ENCODE data around the gene AP1G2.

AP1G2 gene

DNA sequence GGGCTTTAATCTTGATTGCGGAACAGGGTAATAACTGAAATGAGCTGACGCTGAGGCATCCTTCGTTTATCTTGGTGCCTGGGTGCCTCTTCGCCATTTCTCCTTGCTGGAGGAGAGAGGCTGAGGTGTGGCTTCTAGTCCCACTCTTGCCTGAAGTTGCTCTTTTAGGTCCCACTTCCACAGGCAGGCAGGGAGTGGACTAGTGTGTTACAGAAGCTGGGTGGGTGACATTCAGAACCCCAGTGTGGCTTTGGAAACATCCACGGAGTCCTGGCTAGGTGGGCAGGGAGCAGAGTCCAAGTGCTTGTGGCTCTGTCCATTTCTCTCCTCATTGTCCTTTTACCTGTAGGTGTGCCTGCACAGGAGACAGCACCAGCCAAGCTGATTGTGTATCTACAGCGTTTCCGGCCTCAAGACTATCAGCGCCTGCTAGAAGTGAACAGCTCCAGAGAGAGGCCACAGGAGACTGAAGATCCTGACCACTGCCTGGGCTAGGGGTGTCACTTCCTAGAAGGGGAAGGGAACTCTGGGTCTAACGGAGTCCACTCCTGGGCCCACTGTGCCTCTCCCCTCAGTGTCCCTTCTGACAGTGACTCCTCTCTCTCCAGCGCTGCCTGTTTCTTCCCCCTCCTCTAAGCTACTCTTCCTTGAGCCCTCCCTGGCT lies 9.1 kb downstream of the AP1G2 start:
- DNase-seq (ENCODE audit: low read depth in 2 of 2), result no peak

GRCh38 chr14:23557946-23558345 lies 9.6 kb downstream of the AP1G2 start:
- no peak for DNase-seq (ENCODE audit: low read depth in 2 of 2)

DNA sequence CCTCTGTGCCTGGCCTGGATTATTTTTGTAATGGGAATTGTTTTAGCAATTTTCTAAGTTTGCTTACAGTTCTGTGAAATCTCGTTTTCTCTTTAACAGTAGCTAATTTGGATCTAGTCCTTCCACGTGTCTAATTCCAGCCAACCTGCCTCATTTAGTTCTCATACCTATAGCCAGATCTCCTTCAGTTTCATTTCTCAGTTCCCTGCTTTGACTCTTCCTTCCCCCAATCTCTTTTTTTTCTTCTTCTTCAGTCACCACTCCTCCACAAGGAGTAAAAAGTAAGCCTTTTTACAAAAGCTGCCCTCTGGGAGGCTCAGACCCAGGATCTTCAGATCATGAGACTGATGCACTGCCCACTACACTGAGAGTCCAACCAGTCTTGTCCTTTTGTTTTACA lies 10.1 kb downstream of the AP1G2 start:
- DNase-seq (ENCODE audit: low read depth in 2 of 2), result no peak

DNA sequence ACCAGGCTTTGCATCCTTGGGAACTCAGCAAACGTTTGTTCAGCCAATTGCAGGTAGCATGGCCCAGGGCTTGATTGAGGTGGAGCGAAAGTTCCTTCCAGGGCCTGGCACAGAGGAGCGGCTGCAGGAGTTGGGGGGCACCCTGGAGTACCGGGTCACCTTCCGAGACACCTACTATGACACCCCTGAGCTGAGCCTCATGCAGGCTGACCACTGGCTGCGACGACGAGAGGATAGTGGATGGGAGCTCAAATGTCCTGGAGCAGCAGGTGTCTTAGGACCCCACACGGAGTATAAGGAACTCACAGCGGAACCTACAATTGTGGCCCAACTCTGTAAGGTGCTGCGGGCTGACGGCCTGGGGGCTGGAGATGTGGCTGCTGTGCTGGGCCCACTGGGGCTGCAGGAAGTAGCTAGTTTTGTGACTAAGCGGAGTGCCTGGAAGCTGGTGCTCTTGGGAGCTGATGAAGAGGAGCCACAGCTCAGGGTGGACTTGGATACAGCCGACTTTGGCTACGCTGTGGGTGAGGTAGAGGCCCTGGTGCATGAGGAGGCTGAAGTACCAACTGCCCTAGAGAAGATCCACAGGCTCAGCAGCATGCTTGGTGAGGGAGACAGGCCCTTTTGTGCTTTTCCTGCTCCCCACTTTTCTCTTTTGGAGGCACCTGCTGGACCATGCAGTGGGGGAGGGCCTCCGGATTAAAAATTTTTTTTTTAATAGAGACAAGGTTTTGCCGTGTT lies 10.7 kb downstream of the AP1G2 start:
- DNase-seq (ENCODE audit: low read depth in 2 of 2), result no peak

- DNase-seq (ENCODE audit: low read depth in 2 of 2), result peak; percentile 78 to 88
Measured at GRCh38 chr14:23555882-23556699, 11.5 kb downstream of the AP1G2 start, which contains the start of gene THTPA. TSS of gene THTPA (plus strand) at chr14:23556271. CDS start at chr14:23556758, 487 bp downstream.

GRCh38 chr14:23555533-23555881 lies 12.1 kb downstream of the AP1G2 start:
- no peak for DNase-seq (ENCODE audit: low read depth in 2 of 2)

DNA sequence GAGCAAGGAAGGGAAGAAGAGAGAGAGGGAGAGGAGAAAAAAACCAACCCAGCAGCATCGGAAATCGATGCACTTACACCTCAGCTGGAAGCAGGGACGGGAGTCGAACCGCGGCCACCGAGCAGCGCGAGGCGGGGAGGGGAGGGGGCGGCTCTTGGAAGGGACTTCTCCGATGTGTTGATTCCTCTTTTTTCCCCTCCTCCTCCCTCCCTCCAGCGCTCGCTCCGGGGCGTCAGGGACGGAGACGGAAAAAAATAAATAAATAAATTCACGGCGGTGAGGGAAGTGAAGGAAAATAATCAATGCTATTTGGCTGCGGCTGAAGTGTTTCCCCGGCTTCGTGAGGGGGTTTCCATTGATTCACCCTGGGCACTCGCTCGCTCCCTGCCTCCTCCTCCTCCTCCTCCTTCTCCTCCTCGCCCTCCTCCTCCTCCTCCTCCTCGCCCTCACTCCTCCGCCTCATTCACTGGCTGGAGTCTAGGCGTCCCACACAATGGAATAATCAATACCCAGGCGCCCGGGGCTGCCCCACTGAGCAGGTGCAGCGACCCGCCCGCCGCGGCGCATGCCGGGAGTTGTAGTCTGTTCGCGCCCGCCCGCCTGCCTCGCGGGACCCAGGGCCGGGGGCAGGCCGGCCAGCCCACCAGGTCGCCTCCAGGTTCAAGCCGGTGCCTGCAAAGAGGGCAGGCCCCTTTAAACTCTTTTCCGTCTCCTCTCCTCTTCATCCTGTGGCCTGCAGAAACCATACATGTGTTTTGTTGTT lies 16.1 kb downstream of the AP1G2 start, which contains the start of gene ZFHX2:
Gene ZFHX2, minus strand, starts transcription at position 500 of the 763 bp plus-strand sequence. CDS start 16,440 bp downstream, outside the sequence.
- peak; percentile 67 to 74 for DNase-seq (ENCODE audit: low read depth in 2 of 2)

DNA sequence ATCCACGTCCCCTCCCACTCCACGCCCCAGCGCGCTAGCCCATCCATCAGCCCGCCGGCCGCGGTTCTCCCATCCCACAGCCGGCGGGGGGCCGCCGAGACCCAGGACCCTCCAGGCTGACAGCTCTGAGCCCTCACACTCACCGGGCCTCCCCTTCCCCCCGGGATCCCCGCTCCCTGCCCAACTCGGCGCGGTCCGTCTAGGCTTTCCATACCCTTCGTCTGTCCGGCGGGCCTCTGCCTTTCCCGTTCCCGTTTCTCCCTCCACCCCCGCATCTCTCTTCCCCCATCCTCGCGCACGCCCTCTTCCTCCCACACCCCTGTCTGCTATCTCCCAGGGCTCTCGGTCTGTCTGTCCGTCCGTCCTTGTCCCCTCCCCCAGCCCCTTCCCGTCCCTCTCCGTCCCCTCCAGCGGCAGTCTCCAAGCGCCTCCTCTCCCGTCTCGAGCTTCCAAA lies 16.8 kb downstream of the AP1G2 start:
- no peak for DNase-seq (ENCODE audit: low read depth in 2 of 2)

DNA sequence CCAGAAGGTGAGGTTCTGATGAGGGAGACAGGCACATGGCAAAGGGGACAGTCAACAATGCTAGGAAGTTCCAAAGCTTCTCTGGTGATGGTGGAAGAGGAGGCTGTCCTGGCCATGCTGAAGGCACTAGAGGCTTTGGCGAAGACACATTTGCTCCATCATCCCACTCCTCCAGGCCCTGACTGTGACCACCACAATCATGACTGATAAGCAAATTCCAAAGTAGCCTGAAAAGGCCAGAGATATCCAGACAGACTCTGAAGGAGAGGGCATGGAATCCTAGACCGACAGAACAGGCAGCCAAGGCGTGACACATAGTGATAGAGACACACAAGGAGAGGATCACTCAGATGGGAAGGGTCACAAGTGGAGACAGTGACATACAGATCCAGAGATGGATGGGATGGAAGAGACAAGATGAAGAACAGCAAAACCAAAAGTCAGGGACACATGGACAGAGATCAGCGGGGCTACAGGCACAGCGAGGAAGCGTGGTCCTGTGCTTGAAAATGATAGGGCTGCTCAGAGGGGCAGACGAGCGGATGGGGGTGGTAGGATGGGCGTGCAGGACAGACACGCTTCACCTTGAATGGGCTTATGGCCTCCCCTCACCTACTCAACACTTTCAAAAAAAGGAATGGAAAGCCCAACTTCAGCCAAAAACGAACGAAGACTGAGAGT lies 17.3 kb downstream of the AP1G2 start:
- no peak for DNase-seq (ENCODE audit: low read depth in 2 of 2)

DNA sequence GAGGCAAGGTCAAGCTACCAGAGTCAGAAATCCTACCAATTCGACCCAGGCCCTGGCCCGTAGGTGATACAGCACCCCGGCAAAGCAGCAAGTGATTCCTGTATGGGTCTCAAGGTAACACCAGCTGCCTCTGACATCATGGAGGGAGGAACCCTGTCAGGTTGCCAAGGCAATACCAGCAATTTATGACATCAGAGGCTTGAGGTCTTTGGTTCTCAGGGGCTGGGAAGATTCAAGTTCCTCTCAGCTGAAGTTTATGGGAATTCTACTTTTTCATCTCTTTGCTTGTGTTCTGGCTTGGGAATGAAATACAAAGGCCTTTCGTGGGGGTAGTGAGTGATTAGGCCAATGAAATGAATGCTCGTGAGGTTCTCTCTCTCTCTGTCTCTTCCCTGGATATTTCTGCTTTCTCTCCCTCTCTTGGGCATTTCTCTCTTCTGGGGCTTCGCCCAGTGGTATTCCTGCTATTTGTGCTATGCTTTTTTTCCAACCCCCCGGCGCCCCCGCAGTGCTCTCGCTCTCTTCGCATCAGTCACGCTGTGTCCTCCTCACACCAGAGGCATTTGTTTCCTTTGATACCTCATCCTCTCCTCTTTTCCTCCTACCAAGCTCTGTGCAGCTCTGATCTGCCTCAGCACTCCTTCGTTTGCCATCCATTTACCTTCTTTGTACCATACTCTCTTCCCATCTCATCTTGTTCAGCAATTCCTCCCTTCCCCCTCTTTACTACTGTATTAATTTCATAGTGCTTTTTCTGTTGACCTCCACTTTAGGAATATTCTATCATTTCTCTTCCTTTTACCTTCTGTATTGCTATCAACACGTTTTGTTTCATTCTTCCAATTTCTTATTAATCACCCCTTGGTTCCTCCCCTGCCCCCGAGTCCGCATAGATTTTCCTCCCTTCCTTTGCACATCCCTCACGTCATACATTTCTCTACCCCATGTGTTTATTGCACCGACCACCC lies 19.0 kb downstream of the AP1G2 start:
- no peak for DNase-seq (ENCODE audit: low read depth in 2 of 2)

- no peak for DNase-seq (ENCODE audit: low read depth in 2 of 2)
Measured at GRCh38 chr14:23547924-23548323, 19.7 kb downstream of the AP1G2 start.

DNA sequence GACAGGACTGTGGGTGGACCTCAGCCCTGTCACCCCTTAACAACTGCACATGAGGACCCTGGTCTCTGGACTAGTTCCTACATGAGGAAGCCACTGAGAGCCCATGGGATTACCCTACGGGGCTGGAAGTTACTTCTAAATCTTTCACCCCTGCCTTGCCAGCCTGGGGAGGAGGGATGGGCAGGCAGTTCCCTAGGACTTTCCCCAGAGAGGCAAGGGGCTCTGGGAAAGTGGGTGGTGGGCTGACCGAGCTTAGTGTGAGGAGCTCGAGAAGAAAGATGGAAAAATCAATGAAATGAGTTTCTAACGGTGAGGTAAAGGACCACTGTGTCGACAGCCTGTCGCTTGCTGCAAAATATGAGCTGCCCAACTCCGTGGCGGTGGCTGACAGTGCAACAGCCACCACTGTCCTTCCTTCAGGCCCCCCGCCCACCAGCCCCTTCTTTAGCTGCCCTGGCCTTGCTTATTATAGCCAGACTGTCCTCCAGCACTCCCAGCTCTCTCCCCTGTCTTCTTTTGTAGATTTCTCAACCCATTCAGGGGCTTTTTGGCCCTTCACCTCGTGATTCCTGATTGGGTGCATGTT lies 21.0 kb downstream of the AP1G2 start:
- no peak for DNase-seq (ENCODE audit: low read depth in 2 of 2)

DNA sequence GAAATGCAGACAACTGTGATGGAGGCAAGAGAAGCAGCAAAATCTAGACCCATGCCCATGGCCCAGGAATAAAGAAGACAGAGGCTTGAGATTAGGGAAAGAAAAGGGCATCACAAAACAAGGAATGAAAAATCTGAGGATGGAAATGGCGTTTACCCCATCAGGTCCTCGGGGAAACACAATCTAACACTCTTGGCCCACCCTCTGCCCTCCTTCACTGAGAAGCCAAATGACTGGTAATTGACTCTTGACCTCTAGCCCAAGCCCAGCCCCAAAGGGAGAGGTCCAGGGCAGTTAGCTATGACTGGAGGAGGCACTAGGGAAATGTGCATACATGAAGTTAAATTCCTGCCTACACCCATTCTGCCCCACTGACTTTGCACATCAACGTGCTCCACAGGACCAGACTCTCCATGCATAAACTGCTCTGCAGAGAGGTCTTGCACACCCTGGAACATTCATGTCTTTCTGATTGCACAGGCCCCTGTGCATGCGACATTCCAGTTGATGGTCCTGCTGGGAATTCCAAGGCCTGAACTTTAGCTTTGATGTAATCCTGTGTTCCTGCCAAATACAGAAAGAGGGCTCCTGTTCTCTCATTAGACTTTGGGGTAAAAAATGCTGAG lies 21.7 kb downstream of the AP1G2 start:
- no peak for DNase-seq (ENCODE audit: low read depth in 2 of 2)

GRCh38 chr14:23544511-23545447 lies 22.8 kb downstream of the AP1G2 start:
- DNase-seq (ENCODE audit: low read depth in 2 of 2), result no peak

- no peak for DNase-seq (ENCODE audit: low read depth in 2 of 2)
Measured at GRCh38 chr14:23543403-23543802, 24.2 kb downstream of the AP1G2 start.

DNA sequence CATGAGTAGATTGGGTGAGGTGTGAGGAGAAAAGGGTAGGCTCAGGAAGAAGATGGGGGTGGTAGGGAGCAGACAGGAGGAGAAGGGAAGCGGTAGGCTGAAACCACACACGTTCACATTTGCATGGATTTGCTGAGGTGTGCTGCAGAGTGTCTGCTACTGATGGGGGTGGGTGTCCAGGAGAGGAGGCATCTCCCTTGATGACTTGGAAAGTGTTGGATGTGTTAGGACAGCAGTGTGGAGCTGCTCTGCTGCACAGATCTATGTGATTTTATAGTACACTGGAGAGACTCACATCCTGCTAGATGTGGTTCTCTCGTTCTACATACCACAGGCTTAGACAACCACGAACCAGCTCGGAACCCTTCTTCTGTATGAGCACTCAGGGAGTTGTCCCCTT lies 25.3 kb downstream of the AP1G2 start:
- DNase-seq (ENCODE audit: low read depth in 2 of 2), result no peak

GRCh38 chr14:23540141-23540469 lies 27.5 kb downstream of the AP1G2 start:
- no peak for DNase-seq (ENCODE audit: low read depth in 2 of 2)
